ENCODE results near the gene ITGB3.

DNA sequence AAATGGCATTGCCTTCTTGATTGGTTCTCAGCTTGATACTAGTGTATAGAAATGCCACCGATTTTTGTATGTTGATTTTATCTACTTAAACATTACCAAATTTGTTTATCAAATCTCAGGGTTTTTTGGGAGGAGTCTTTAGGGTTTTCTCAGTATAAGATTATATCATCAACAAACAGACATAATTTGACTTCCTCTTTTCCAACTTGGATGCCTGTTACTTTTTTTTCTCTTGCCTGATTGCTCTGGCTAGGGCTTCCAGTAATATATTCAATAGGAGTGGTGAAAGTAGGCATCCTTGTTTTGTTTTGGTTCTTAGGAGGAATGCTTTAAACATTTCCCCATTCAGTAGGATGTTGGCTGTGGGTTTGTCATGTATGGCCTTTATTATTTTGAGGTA lies 99.2 kb downstream of the ITGB3 start:
- TF ChIP-seq, protein P1, sequence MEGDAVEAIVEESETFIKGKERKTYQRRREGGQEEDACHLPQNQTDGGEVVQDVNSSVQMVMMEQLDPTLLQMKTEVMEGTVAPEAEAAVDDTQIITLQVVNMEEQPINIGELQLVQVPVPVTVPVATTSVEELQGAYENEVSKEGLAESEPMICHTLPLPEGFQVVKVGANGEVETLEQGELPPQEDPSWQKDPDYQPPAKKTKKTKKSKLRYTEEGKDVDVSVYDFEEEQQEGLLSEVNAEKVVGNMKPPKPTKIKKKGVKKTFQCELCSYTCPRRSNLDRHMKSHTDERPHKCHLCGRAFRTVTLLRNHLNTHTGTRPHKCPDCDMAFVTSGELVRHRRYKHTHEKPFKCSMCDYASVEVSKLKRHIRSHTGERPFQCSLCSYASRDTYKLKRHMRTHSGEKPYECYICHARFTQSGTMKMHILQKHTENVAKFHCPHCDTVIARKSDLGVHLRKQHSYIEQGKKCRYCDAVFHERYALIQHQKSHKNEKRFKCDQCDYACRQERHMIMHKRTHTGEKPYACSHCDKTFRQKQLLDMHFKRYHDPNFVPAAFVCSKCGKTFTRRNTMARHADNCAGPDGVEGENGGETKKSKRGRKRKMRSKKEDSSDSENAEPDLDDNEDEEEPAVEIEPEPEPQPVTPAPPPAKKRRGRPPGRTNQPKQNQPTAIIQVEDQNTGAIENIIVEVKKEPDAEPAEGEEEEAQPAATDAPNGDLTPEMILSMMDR (IDR thresholded peaks at IDR 0.05 in 2 of 3, conservative IDR thresholded peaks at IDR 0.05 in 1 of 3; ENCODE audit: borderline replicate concordance in 1 of 3, insufficient read depth in 1 of 3, low read depth in 2 of 3, low read length in 2 of 3), result no peak
- TF ChIP-seq ZNF274 (IDR thresholded peaks at IDR 0.05; ENCODE audit: low read depth, low read length), result no peak
- no peak for TF ChIP-seq RAD21 (IDR thresholded peaks at IDR 0.05; ENCODE audit: low read depth)
- TF ChIP-seq, protein P2, sequence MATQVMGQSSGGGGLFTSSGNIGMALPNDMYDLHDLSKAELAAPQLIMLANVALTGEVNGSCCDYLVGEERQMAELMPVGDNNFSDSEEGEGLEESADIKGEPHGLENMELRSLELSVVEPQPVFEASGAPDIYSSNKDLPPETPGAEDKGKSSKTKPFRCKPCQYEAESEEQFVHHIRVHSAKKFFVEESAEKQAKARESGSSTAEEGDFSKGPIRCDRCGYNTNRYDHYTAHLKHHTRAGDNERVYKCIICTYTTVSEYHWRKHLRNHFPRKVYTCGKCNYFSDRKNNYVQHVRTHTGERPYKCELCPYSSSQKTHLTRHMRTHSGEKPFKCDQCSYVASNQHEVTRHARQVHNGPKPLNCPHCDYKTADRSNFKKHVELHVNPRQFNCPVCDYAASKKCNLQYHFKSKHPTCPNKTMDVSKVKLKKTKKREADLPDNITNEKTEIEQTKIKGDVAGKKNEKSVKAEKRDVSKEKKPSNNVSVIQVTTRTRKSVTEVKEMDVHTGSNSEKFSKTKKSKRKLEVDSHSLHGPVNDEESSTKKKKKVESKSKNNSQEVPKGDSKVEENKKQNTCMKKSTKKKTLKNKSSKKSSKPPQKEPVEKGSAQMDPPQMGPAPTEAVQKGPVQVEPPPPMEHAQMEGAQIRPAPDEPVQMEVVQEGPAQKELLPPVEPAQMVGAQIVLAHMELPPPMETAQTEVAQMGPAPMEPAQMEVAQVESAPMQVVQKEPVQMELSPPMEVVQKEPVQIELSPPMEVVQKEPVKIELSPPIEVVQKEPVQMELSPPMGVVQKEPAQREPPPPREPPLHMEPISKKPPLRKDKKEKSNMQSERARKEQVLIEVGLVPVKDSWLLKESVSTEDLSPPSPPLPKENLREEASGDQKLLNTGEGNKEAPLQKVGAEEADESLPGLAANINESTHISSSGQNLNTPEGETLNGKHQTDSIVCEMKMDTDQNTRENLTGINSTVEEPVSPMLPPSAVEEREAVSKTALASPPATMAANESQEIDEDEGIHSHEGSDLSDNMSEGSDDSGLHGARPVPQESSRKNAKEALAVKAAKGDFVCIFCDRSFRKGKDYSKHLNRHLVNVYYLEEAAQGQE (IDR thresholded peaks at IDR 0.05; ENCODE audit: low read depth), result no peak
- TF ChIP-seq POLR2AphosphoS5 (IDR thresholded peaks at IDR 0.05; ENCODE audit: low read depth, low read length), result no peak
- TF ChIP-seq POLR2A (IDR thresholded peaks at IDR 0.05; ENCODE audit: borderline replicate concordance, extremely low read depth, insufficient read depth, insufficient read length), result no peak
- TF ChIP-seq CBX3 (IDR thresholded peaks at IDR 0.05; ENCODE audit: low read depth), result no peak
- no peak for TF ChIP-seq JUND (IDR thresholded peaks at IDR 0.05)
- TF ChIP-seq YY1 (IDR thresholded peaks at IDR 0.05; ENCODE audit: extremely low read depth, insufficient replicate concordance, low read depth, low read length), result no peak
- TF ChIP-seq SIN3A (IDR thresholded peaks at IDR 0.05; ENCODE audit: low read depth), result no peak
- no peak for TF ChIP-seq EZH2 (IDR thresholded peaks at IDR 0.05)
- TF ChIP-seq EZH2phosphoT487 (IDR thresholded peaks at IDR 0.05; ENCODE audit: borderline replicate concordance), result no peak
- TF ChIP-seq, protein P3, sequence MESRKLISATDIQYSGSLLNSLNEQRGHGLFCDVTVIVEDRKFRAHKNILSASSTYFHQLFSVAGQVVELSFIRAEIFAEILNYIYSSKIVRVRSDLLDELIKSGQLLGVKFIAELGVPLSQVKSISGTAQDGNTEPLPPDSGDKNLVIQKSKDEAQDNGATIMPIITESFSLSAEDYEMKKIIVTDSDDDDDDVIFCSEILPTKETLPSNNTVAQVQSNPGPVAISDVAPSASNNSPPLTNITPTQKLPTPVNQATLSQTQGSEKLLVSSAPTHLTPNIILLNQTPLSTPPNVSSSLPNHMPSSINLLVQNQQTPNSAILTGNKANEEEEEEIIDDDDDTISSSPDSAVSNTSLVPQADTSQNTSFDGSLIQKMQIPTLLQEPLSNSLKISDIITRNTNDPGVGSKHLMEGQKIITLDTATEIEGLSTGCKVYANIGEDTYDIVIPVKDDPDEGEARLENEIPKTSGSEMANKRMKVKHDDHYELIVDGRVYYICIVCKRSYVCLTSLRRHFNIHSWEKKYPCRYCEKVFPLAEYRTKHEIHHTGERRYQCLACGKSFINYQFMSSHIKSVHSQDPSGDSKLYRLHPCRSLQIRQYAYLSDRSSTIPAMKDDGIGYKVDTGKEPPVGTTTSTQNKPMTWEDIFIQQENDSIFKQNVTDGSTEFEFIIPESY (IDR thresholded peaks at IDR 0.05; ENCODE audit: extremely low read depth, insufficient replicate concordance, low read length), result no peak
- no peak for TF ChIP-seq EGR1 (IDR thresholded peaks at IDR 0.05; ENCODE audit: low read depth)

Measured in HCT116 (cell line).